H9 (cell line): ENCODE results near the gene KLB. TPM values are rescaled to one million over a fixed set of nuclear protein-coding genes. Genes with fewer than 3 reads are reported as not detected.

Source experiments
- DNase-seq: peaks from one replicate; pipeline ENCODE4 v3.0.0-alpha.2; 2017
- H2AFZ ChIP-seq: one replicate; pipeline ENCODE4 v1.6.1; 2013; ENCODE audit warnings: mild to moderate bottlenecking, low read length, control low read depth, moderate library complexity
- H2AK5ac ChIP-seq: 2 replicates; pipeline ENCODE4 v1.6.1; 2013; ENCODE audit warnings: low read length, control low read depth, mixed read lengths; ENCODE audit not compliant: insufficient read length
- H2BK120ac ChIP-seq: one replicate; pipeline ENCODE4 v1.6.1; 2013; ENCODE audit warnings: low read depth, mild to moderate bottlenecking, low read length, control low read depth, inconsistent platforms; ENCODE audit not compliant: poor library complexity, severe bottlenecking
- H2BK12ac ChIP-seq: 2 replicates; pipeline ENCODE4 v1.6.1; 2013; ENCODE audit warnings: low read length, control low read depth, mixed read lengths, low read depth; ENCODE audit not compliant: insufficient read length
- H2BK15ac ChIP-seq: 2 replicates; pipeline ENCODE4 v1.6.1; 2013; ENCODE audit warnings: low read depth, low read length, control low read depth
- H2BK20ac ChIP-seq: one replicate; pipeline ENCODE4 v1.6.1; 2013; ENCODE audit warnings: low read depth, mild to moderate bottlenecking, low read length, control low read depth, inconsistent platforms; ENCODE audit not compliant: poor library complexity, severe bottlenecking
- H2BK5ac ChIP-seq: 2 replicates; pipeline ENCODE4 v1.6.1; 2013; ENCODE audit warnings: low read length, control low read depth, mixed read lengths; ENCODE audit not compliant: insufficient read length
- H3K14ac ChIP-seq: 2 replicates; pipeline ENCODE4 v1.6.1; 2013; ENCODE audit warnings: low read length, control low read depth; ENCODE audit not compliant: insufficient read depth
- H3K18ac ChIP-seq: 2 replicates; pipeline ENCODE4 v1.6.1; 2013; ENCODE audit warnings: low read depth, mild to moderate bottlenecking, mixed read lengths, low read length, control low read depth; ENCODE audit not compliant: insufficient read length
- H3K23ac ChIP-seq: 2 replicates; pipeline ENCODE4 v1.6.1; 2013; ENCODE audit warnings: low read length, control low read depth, mixed read lengths, low read depth; ENCODE audit not compliant: insufficient read length
- H3K23me2 ChIP-seq: 2 replicates; pipeline ENCODE4 v1.6.1; 2013; ENCODE audit warnings: low read depth, mild to moderate bottlenecking, mixed read lengths, low read length, control low read depth; ENCODE audit not compliant: insufficient read length, poor library complexity, severe bottlenecking
- H3K27ac ChIP-seq: 2 replicates; pipeline ENCODE4 v1.5.1; 2013; ENCODE audit warnings: low read length, control low read depth, mixed read lengths, low read depth; ENCODE audit not compliant: insufficient read length
- H3K27me3 ChIP-seq: 2 replicates; pipeline ENCODE4 v1.6.1; 2013; ENCODE audit warnings: low read length, control low read depth, inconsistent platforms; ENCODE audit not compliant: insufficient read depth
- H3K4ac ChIP-seq: 2 replicates; pipeline ENCODE4 v1.6.1; 2013; ENCODE audit warnings: low read depth, mild to moderate bottlenecking, control low read depth, inconsistent platforms, low read length, moderate library complexity
- H3K4me1 ChIP-seq: 2 replicates; pipeline ENCODE4 v1.6.1; 2013; ENCODE audit warnings: low read length, control low read depth, inconsistent platforms; ENCODE audit not compliant: insufficient read depth
- H3K4me2 ChIP-seq: 2 replicates; pipeline ENCODE4 v1.6.1; 2013; ENCODE audit warnings: low read length, control low read depth, mixed read lengths; ENCODE audit not compliant: insufficient read length, insufficient read depth
- H3K56ac ChIP-seq: 2 replicates; pipeline ENCODE4 v1.6.1; 2013; ENCODE audit warnings: low read depth, mild to moderate bottlenecking, mixed read lengths, low read length, control low read depth; ENCODE audit not compliant: insufficient read length
- H3K79me1 ChIP-seq: 2 replicates; pipeline ENCODE4 v1.6.1; 2013; ENCODE audit warnings: low read depth, mild to moderate bottlenecking, moderate library complexity, low read length, control low read depth, inconsistent platforms; ENCODE audit not compliant: insufficient read depth, poor library complexity, severe bottlenecking
- H3K79me2 ChIP-seq: 2 replicates; pipeline ENCODE4 v1.6.1; 2013; ENCODE audit warnings: low read length, control low read depth, inconsistent platforms; ENCODE audit not compliant: insufficient read depth
- H3K9ac ChIP-seq: 2 replicates; pipeline ENCODE4 v1.6.1; 2013; ENCODE audit warnings: low read length, control low read depth, mixed read lengths; ENCODE audit not compliant: insufficient read length; ENCODE audit errors: extremely low read depth
- H3K9me3 ChIP-seq: one replicate; pipeline ENCODE4 v1.6.1; 2013; ENCODE audit warnings: low read depth, low read length, inconsistent platforms; ENCODE audit not compliant: control insufficient read depth
- H3T11ph ChIP-seq: one replicate; pipeline ENCODE4 v1.6.1; 2013; ENCODE audit warnings: mild to moderate bottlenecking, low read length, control low read depth, inconsistent platforms
- H4K20me1 ChIP-seq: one replicate; pipeline ENCODE4 v1.6.1; 2013; ENCODE audit not compliant: control insufficient read depth, insufficient read length, insufficient read depth
- H4K5ac ChIP-seq: 2 replicates; pipeline ENCODE4 v1.6.1; 2013; ENCODE audit warnings: low read depth, mild to moderate bottlenecking, mixed read lengths, low read length, control low read depth; ENCODE audit not compliant: insufficient read length
- H4K8ac ChIP-seq: replicated peaks from 2 replicates; pipeline ENCODE4 v1.6.1; 2013; ENCODE audit warnings: low read length, control low read depth, mixed read lengths, low read depth; ENCODE audit not compliant: insufficient read length
- H4K91ac ChIP-seq: 2 replicates; pipeline ENCODE4 v1.6.1; 2013; ENCODE audit warnings: low read depth, mild to moderate bottlenecking, moderate library complexity, mixed read lengths, low read length, control low read depth; ENCODE audit not compliant: insufficient read length
- H3K27ac Mint-ChIP-seq, 3 experiments: 2 replicates in 2 of 3; 3 replicates in 1 of 3; pipeline ENCODE4 v1.8.0; 2020 to 2021; ENCODE audit warnings: mixed read lengths in 3 of 3, mild to moderate bottlenecking in 1 of 3, moderate library complexity in 1 of 3
- H3K27me3 Mint-ChIP-seq: 2 replicates; pipeline ENCODE4 v1.8.0; 2021; ENCODE audit warnings: low read depth, mild to moderate bottlenecking, moderate library complexity, mixed read lengths
- H3K36me3 Mint-ChIP-seq, 3 experiments: 2 replicates in 2 of 3; 3 replicates in 1 of 3; pipeline ENCODE4 v1.8.0; 2020 to 2021; ENCODE audit warnings: low read depth in 3 of 3, mixed read lengths in 3 of 3; ENCODE audit not compliant: insufficient read depth in 1 of 3
- H3K4me1 Mint-ChIP-seq, 2 experiments: 2 replicates each; pipeline ENCODE4 v1.8.0; 2020; ENCODE audit warnings: mixed read lengths in 2 of 2
- H3K4me3 Mint-ChIP-seq, 2 experiments: 2 replicates in 1 of 2; 3 replicates in 1 of 2; pipeline ENCODE4 v1.8.0; 2020 to 2021; ENCODE audit warnings: mild to moderate bottlenecking in 2 of 2, mixed read lengths in 2 of 2, moderate library complexity in 1 of 2
- H3K9me3 Mint-ChIP-seq, 2 experiments: 2 replicates in 1 of 2; 3 replicates in 1 of 2; pipeline ENCODE4 v1.8.0; 2020; ENCODE audit warnings: mild to moderate bottlenecking in 2 of 2, mixed read lengths in 2 of 2, moderate library complexity in 1 of 2
- WGBS: extraction: QIAGEN DNeasy Blood & Tissue Kit; methylation state at CpG from one replicate; pipeline ENCODE4 v1.1.7; 2013; ENCODE audit warnings: missing lambda C conversion rate, low lambda C conversion rate, mixed read lengths; ENCODE audit not compliant: insufficient read length; ENCODE audit errors: extremely low coverage; 5-methylcytosine and 5-hydroxymethylcytosine counted together
- total RNA-seq: library from RNA; stranded (reverse); gene quantifications from 2 replicates; pipeline ENCODE4 v1.2.1, GENCODE V29; 2021
- TF ChIP-seq, protein P1 (sequence below): fragments of 200-600 bp; sonication (generic); conservative IDR thresholded peaks from 3 replicates; pipeline ENCODE4 v1.8.0; 2021; ENCODE audit warnings: antibody characterized with exemption, mild to moderate bottlenecking

Gene KLB
- total RNA-seq, 1 experiment from 2014 or later: 0.07 TPM

DNA sequence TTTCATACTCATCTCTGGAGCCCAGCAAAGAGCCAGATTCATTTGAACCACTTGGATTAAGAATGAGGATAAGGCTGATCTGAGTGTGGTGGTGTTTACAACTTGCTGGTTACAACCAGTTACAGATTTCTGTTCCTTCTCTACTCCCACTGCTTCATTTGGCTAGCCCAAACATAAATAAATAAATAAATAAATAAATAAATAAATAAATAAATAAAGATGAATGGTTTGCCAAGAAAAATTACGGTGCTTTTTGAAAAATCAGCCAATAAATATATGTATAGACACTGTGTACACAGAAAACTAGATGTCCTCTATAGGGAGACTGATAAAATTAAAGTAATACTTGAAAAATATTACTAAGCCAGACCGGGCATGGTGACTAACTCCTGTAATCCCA is 34.9 kb downstream of the KLB start:
- Mint-ChIP-seq H3K27ac (no peak overlapping the region), H3K27me3 (peaks cover 10% of the 10 kb centered on the region), H3K36me3 (no peaks in the 10 kb centered on the region), H3K9me3 (no peaks in the 10 kb centered on the region), H3K4me3 (no peak overlapping the region), H3K4me1 (no peaks in the 10 kb centered on the region; a peak in 1 of 4 replicates)
- Histone ChIP-seq H3K79me1 (no peaks in the 10 kb centered on the region), H2BK15ac (no peak overlapping the region), H3T11ph (no peak overlapping the region), H2BK120ac (no peak overlapping the region), H3K27me3 (no peaks in the 10 kb centered on the region), H4K20me1 (no peaks in the 10 kb centered on the region), H3K79me2 (no peaks in the 10 kb centered on the region), H3K23me2 (no peaks in the 10 kb centered on the region), H3K27ac (no peak overlapping the region), H2BK20ac (no peak overlapping the region), H3K23ac (no peak overlapping the region), H3K4me1 (no peaks in the 10 kb centered on the region), H3K18ac (no peak overlapping the region), H2AFZ (no peak overlapping the region), H4K8ac (no peak overlapping the region), H3K9me3 (no peaks in the 10 kb centered on the region), H3K9ac (no peak overlapping the region), H4K5ac (no peak overlapping the region), H2BK12ac (no peak overlapping the region), H4K91ac (no peak overlapping the region), H2BK5ac (no peak overlapping the region), H2AK5ac (no peak overlapping the region), H3K14ac (no peak overlapping the region), H3K4ac (no peak overlapping the region), H3K56ac (no peak overlapping the region), H3K4me2 (no peak overlapping the region)
- TF ChIP-seq, protein P1, sequence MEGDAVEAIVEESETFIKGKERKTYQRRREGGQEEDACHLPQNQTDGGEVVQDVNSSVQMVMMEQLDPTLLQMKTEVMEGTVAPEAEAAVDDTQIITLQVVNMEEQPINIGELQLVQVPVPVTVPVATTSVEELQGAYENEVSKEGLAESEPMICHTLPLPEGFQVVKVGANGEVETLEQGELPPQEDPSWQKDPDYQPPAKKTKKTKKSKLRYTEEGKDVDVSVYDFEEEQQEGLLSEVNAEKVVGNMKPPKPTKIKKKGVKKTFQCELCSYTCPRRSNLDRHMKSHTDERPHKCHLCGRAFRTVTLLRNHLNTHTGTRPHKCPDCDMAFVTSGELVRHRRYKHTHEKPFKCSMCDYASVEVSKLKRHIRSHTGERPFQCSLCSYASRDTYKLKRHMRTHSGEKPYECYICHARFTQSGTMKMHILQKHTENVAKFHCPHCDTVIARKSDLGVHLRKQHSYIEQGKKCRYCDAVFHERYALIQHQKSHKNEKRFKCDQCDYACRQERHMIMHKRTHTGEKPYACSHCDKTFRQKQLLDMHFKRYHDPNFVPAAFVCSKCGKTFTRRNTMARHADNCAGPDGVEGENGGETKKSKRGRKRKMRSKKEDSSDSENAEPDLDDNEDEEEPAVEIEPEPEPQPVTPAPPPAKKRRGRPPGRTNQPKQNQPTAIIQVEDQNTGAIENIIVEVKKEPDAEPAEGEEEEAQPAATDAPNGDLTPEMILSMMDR: no peak
- no peak for DNase-seq
- WGBS: no CpG with 5 or more reads among the region's 2 CpGs
